HCT116 (cell line): ENCODE results near the gene MYBPH. TPM values are rescaled to one million over a fixed set of nuclear protein-coding genes. Genes with fewer than 3 reads are reported as not detected.
A peak's percentile ranks its signal among the peaks of the same experiment; 100 is the strongest.

Experiments used
- ATAC-seq: fragments of 200-7000 bp; cut with Tn5 transposase; 2 replicates; pipeline ENCODE4 v1.9.1; 2020; ENCODE audit warnings: mild to moderate bottlenecking, moderate library complexity
- BruUV-seq: library from RNA; stranded (reverse); fragments of 400-500 nt; replicated peaks from 2 replicates; lab custom pipeline; 2021; lab: Mats Ljungman, UMichigan
- CTCF ChIA-PET: fragments of 300-600 bp; sonication (Branson Sonifier 250); formaldehyde crosslinking; loops from one replicate; lab custom pipeline; 2021; ENCODE audit warnings: antibody characterized with exemption; lab: Charles Lee
- POLR2A ChIA-PET: fragments of 300-600, 350-600 bp; sonication (Branson Sonifier 250); formaldehyde crosslinking; loops from one replicate; lab custom pipeline; 2021; ENCODE audit warnings: antibody characterized with exemption; lab: Charles Lee
- RAD21 ChIA-PET, 2 experiments: fragments of 300-600 bp; sonication (Branson Sonifier 250); formaldehyde crosslinking; loops; one replicate each; lab custom pipeline; 2023; ENCODE audit warnings: low total read pairs in 2 of 2; ENCODE audit not compliant: uncharacterized antibody in 2 of 2, unreplicated experiment in 2 of 2, low non-redundant PET in 1 of 2; lab: Charles Lee
- DNase-seq: peaks from one replicate; pipeline ENCODE4 v3.0.0-alpha.2; 2010; ENCODE audit warnings: low read depth, low spot score
- H2AFZ ChIP-seq: fragments of 200-600 bp; shearing (Covaris generic), sonication (generic); 2 replicates; pipeline ENCODE4 v1.6.1; 2017; ENCODE audit warnings: low read depth, mixed run types, mixed read lengths, antibody characterized with exemption, low read length; ENCODE audit not compliant: poor library complexity, severe bottlenecking
- H3K27ac ChIP-seq: 2 replicates; pipeline ENCODE4 v1.5.1; 2012; ENCODE audit warnings: low read depth, low read length
- H3K27me3 ChIP-seq: fragments of 200-600 bp; sonication (generic); 2 replicates; pipeline ENCODE4 v1.6.1; 2016; ENCODE audit warnings: mixed run types, low read length, mixed read lengths; ENCODE audit not compliant: insufficient read depth
- H3K36me3 ChIP-seq, 2 experiments: fragments of 200-500 bp in 1 of 2; fragments of 200-600 bp in 1 of 2; sonication (Bioruptor generic) in 1 of 2; sonication (generic) in 1 of 2; 2 replicates each; pipeline versions ENCODE4 v1.5.1 to v1.6.1; 2014 to 2016; ENCODE audit warnings: low read length in 2 of 2, inconsistent platforms in 1 of 2, mixed read lengths in 1 of 2, mixed run types in 1 of 2; ENCODE audit not compliant: insufficient read depth in 2 of 2, control insufficient read depth in 1 of 2
- H3K4me1 ChIP-seq, 2 experiments: fragments of 200-600 bp in 1 of 2; sonication (generic) in 1 of 2; 2 replicates each; pipeline versions ENCODE4 v1.5.1 to v1.6.1; 2012 to 2017; ENCODE audit warnings: low read length in 2 of 2, inconsistent platforms in 1 of 2, mild to moderate bottlenecking in 1 of 2, mixed read lengths in 1 of 2, mixed run types in 1 of 2, moderate library complexity in 1 of 2; ENCODE audit not compliant: insufficient read depth in 2 of 2, control insufficient read depth in 1 of 2
- H3K4me2 ChIP-seq: fragments of 200-600 bp; sonication (generic); 2 replicates; pipeline ENCODE4 v1.6.1; 2017; ENCODE audit warnings: mixed run types, low read length, mixed read lengths
- H3K4me3 ChIP-seq, 2 experiments: fragments of 200-600 bp in 1 of 2; sonication (generic) in 1 of 2; replicated peaks in 1 of 2; 2 replicates each; pipeline ENCODE4 v1.5.1; 2011 to 2016; ENCODE audit warnings: low read length in 2 of 2, control low read depth in 1 of 2, low read depth in 1 of 2, mild to moderate bottlenecking in 1 of 2, mixed read lengths in 1 of 2, mixed run types in 1 of 2
- H3K79me2 ChIP-seq: fragments of 200-600 bp; sonication (generic); 2 replicates; pipeline ENCODE4 v1.6.1; 2017; ENCODE audit warnings: mild to moderate bottlenecking, mixed run types, low read length, moderate library complexity, mixed read lengths; ENCODE audit not compliant: insufficient read depth
- H3K9ac ChIP-seq: fragments of 200-600 bp; sonication (generic); 2 replicates; pipeline ENCODE4 v1.6.1; 2016; ENCODE audit warnings: low read length, mixed read lengths
- H3K9me2 ChIP-seq: fragments of 200-600 bp; sonication (generic), shearing (Covaris generic); 2 replicates; pipeline ENCODE4 v1.6.1; 2017; ENCODE audit warnings: mixed run types, mild to moderate bottlenecking, moderate library complexity; ENCODE audit not compliant: insufficient read depth
- H3K9me3 ChIP-seq, 2 experiments: fragments of 200-500 bp in 1 of 2; fragments of 200-600 bp in 1 of 2; sonication (Bioruptor generic) in 1 of 2; sonication (generic) in 1 of 2; 2 replicates each; pipeline ENCODE4 v1.6.1; 2014 to 2017; ENCODE audit warnings: low read length in 2 of 2, mixed read lengths in 2 of 2, inconsistent platforms in 1 of 2, low read depth in 1 of 2, mild to moderate bottlenecking in 1 of 2, mixed run types in 1 of 2, moderate library complexity in 1 of 2; ENCODE audit not compliant: control insufficient read depth in 1 of 2, insufficient read depth in 1 of 2
- H4K20me1 ChIP-seq: fragments of 200-600 bp; sonication (generic), shearing (Covaris generic); 2 replicates; pipeline ENCODE4 v1.6.1; 2017; ENCODE audit warnings: mixed run types, mild to moderate bottlenecking, moderate library complexity; ENCODE audit not compliant: insufficient read depth
- ELF1 ChIP-seq: IDR thresholded peaks from 2 replicates; pipeline ENCODE4 v1.6.1; 2012; ENCODE audit warnings: low read depth, borderline replicate concordance
- FOSL1 ChIP-seq: IDR thresholded peaks from 2 replicates; pipeline ENCODE4 v1.6.1; 2012; ENCODE audit warnings: low read depth
- POLR2AphosphoS5 ChIP-seq: IDR thresholded peaks from 2 replicates; pipeline ENCODE4 v1.6.1; 2011; ENCODE audit warnings: mild to moderate bottlenecking, low read depth, low read length, moderate library complexity
- YY1 ChIP-seq: IDR thresholded peaks from 2 replicates; pipeline ENCODE4 v1.6.1; 2011; ENCODE audit warnings: low read length, low read depth, moderate library complexity, mild to moderate bottlenecking; ENCODE audit not compliant: insufficient replicate concordance; ENCODE audit errors: extremely low read depth
- intact Hi-C: fragments of 100-400 bp; cut with micrococcal nuclease; formaldehyde crosslinking; loops from 2 replicates; pipeline ENCODE4 v1.10.0; 2022
- total RNA-seq: library from RNA; stranded (reverse); gene quantifications from one replicate; pipeline ENCODE4 v1.2.1, GENCODE V29; 2021; ENCODE audit not compliant: unreplicated experiment
- TF ChIP-seq, protein P1 (sequence below): IDR thresholded peaks from 2 replicates; pipeline ENCODE4 v1.6.1; 2012

MYBPH gene
- total RNA-seq, 1 experiment from 2014 or later = 0.22 TPM

DNA sequence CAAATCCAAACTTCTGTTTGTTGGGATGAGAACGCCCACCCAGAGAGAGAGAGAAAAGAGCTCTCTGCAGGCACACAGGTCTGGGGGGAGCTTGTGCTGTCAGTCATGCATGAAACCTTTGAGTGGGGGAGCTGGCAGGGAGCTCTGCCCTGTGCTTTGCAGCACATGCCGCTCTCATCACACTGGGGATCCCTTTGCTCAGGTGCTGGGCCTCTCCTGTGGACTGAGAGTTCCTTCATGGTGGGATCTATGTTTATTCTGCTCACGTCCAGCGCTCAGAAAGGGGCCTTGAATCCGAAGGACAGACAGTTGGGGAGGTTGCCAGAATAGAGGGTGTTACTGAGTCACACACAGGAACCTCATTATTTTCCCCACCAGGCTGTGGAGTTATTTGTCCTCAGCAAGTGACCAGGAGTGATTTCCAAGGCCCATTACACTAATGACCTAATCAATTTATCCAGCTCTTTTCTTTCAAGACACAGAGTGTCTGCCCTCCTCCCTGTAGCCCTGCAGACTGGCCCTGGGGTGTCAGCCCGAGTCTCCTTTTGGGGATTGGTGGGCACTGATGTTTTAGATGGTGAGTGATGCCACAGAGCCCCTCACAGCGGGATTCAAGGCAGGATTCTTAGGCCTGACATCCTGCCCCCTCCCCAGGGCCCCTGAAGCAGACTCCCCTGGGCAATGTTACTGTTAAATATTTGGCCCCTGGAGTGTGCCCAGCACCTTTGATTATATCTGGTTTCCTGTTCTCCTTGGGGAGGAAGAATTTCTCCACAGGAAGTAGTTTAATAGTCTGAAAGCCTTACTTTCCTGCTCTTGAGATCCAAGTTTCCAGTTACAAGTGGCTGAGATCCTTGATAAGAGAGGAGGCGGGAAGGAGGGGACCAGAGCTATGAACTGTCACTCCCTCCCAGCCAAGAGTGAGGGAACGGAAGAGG lies 22.3 kb downstream of the MYBPH start:
- Histone ChIP-seq H4K20me1 (no peaks in the 10 kb centered on the region), H3K36me3 (no peaks in the 10 kb centered on the region), H3K9me2 (no peaks in the 10 kb centered on the region), H3K27ac (no peak overlapping the region), H3K79me2 (no peaks in the 10 kb centered on the region), H3K9me3 (no peaks in the 10 kb centered on the region), H3K4me2 (0 out of 2 replicates have a peak overlapping the region, but pooled peaks have one; percentile 16), H3K9ac (no peak overlapping the region), H3K4me3 (no peak overlapping the region), H3K4me1 (peaks cover 3 to 33% of the 10 kb centered on the region in 2 experiments; a peak in 3 of 4 replicates), H3K27me3 (no peaks in the 10 kb centered on the region), H2AFZ (no peak overlapping the region)
- DNase-seq (no peak), ATAC-seq (no peak)
- CTCF ChIA-PET = interaction anchor here (1.0 to 1.4 kb wide), 2 partner anchors 13 to 19 kb away, joined by 3 read pairs; no protein-coding TSS in a partner anchor
- POLR2A ChIA-PET = no interaction called here
- TF ChIP-seq POLR2AphosphoS5 (no peak), ELF1 (no peak), FOSL1 (no peak), YY1 (no peak)
- TF ChIP-seq, protein P1, sequence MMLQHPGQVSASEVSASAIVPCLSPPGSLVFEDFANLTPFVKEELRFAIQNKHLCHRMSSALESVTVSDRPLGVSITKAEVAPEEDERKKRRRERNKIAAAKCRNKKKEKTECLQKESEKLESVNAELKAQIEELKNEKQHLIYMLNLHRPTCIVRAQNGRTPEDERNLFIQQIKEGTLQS = no peak
- BruUV-seq = no TSS peak
- intact Hi-C loops = no loop called here
- RAD21 ChIA-PET = no interaction called here
